GM19324 (cell line): ENCODE measurements around the gene TBC1D25.

Experiments
- ATAC-seq: cut with Tn5 transposase; IDR thresholded peaks from one replicate; pipeline ENCODE4 v1.9.1; 2021; ENCODE audit warnings: mild to moderate bottlenecking, moderate library complexity; ENCODE audit not compliant: unreplicated experiment, low FRiP score

The TBC1D25 gene

DNA sequence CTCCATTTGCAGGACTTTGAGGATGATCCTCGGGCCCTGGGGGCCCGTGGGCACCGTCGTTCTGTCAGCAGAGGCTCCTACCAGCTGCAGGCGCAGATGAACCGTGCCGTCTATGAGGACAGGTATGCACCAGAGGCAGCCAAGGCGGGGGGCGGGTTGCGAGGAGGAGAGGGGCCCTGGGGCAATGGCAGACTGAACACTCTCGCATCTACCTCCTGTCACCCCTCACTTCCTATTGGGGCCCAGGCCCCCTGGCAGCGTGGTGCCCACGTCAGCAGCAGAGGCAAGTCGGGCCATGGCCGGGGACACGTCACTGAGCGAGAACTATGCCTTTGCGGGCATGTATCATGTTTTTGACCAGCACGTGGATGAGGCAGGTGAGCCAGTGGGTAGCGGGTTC lies 59.8 kb downstream of the TBC1D25 start:
- no peak for ATAC-seq

GRCh38 chrX:48600226-48600625 lies 60.7 kb downstream of the TBC1D25 start:
- ATAC-seq, result no peak

- ATAC-seq, result no peak
Observed at GRCh38 chrX:48601741-48602394, 62.4 kb downstream of the TBC1D25 start.

- ATAC-seq, result no peak
Observed at GRCh38 chrX:48604701-48605100, 65.2 kb downstream of the TBC1D25 start.

GRCh38 chrX:48606091-48606490 lies 66.6 kb downstream of the TBC1D25 start:
- ATAC-seq, result no peak

GRCh38 chrX:48611703-48612102 lies 72.2 kb downstream of the TBC1D25 start:
- ATAC-seq, result no peak
